PC-9 (cell line): ENCODE results near the gene PCARE. TPM values are rescaled to one million over a fixed set of nuclear protein-coding genes. Genes with fewer than 3 reads are reported as not detected.

Experiments used
- BruUV-seq: library from RNA; stranded (reverse); fragments of 400-500 nt; replicated peaks from 2 replicates; lab custom pipeline; 2021; lab: Mats Ljungman, UMichigan
- CTCF ChIA-PET: fragments of 300-600 bp; sonication (Branson Sonifier 250); formaldehyde crosslinking; loops from one replicate; lab custom pipeline; 2022; ENCODE audit warnings: antibody characterized with exemption; lab: Charles Lee
- POLR2A ChIA-PET: fragments of 300-600 bp; sonication (Branson Sonifier 250); formaldehyde crosslinking; loops from one replicate; lab custom pipeline; 2022; ENCODE audit warnings: antibody characterized with exemption; ENCODE audit not compliant: unreplicated experiment; lab: Charles Lee
- DNase-seq, 2 experiments: peaks; one replicate each; pipeline versions ENCODE4 v3.0.0 to v3.0.0-alpha.2; 2015 to 2022; ENCODE audit warnings: mixed read lengths in 1 of 2
- H2AFZ ChIP-seq: fragments of 200-600 bp; sonication (generic); 2 replicates; pipeline ENCODE4 v1.8.1; 2017; ENCODE audit warnings: antibody characterized with exemption
- H3F3A ChIP-seq: fragments of 200-600 bp; sonication (generic); 2 replicates; pipeline ENCODE4 v1.8.1; 2017; ENCODE audit warnings: antibody characterized with exemption, mild to moderate bottlenecking, low read depth; ENCODE audit not compliant: insufficient read depth
- H3K27ac ChIP-seq: fragments of 200-600 bp; sonication (generic); 2 replicates; pipeline ENCODE4 v1.6.1; 2016; ENCODE audit warnings: mixed run types
- H3K27me3 ChIP-seq: fragments of 200-600 bp; sonication (generic); 2 replicates; pipeline ENCODE4 v1.6.1; 2016; ENCODE audit warnings: low read depth, mixed run types; ENCODE audit not compliant: insufficient read depth
- H3K36me3 ChIP-seq: fragments of 200-600 bp; sonication (generic); 2 replicates; pipeline ENCODE4 v1.6.1; 2016; ENCODE audit warnings: low read depth, mixed run types
- H3K4me1 ChIP-seq: fragments of 200-600 bp; sonication (generic); replicated peaks from 2 replicates; pipeline ENCODE4 v1.6.1; 2016; ENCODE audit warnings: mixed run types; ENCODE audit not compliant: insufficient read depth
- H3K4me2 ChIP-seq: fragments of 200-600 bp; sonication (generic); 2 replicates; pipeline ENCODE4 v1.6.1; 2017; ENCODE audit warnings: mixed run types
- H3K4me3 ChIP-seq: fragments of 200-600 bp; sonication (generic); 2 replicates; pipeline ENCODE4 v1.6.1; 2016; ENCODE audit warnings: mixed run types
- H3K79me2 ChIP-seq: fragments of 200-600 bp; sonication (generic); 2 replicates; pipeline ENCODE4 v1.6.1; 2017; ENCODE audit warnings: low read depth, mixed run types
- H3K9me2 ChIP-seq: fragments of 200-600 bp; sonication (generic); 2 replicates; pipeline ENCODE4 v1.8.1; 2017; ENCODE audit warnings: mild to moderate bottlenecking; ENCODE audit not compliant: insufficient read depth
- H3K9me3 ChIP-seq: fragments of 200-600 bp; sonication (generic); 2 replicates; pipeline ENCODE4 v1.8.1; 2016; ENCODE audit warnings: low read depth; ENCODE audit not compliant: insufficient read depth
- H4K20me1 ChIP-seq: fragments of 200-600 bp; sonication (generic); 2 replicates; pipeline ENCODE4 v1.8.1; 2017; ENCODE audit not compliant: insufficient read depth
- EZH2 ChIP-seq: fragments of 200-600 bp; sonication (generic); IDR thresholded peaks from 2 replicates; pipeline ENCODE4 v1.8.0; 2017; ENCODE audit warnings: antibody characterized with exemption, low read depth
- intact Hi-C: fragments of 100-400 bp; cut with micrococcal nuclease; formaldehyde crosslinking; loops from one replicate; pipeline ENCODE4 v1.10.0; 2022; ENCODE audit not compliant: unreplicated experiment
- total RNA-seq: library from RNA; stranded (reverse); gene quantifications from 2 replicates; pipeline ENCODE4 v1.2.3, GENCODE V29; 2021
- TF ChIP-seq, protein P1 (sequence below): fragments of 200-600 bp; sonication (generic); conservative IDR thresholded peaks from 2 replicates; pipeline ENCODE4 v1.6.1; 2017; ENCODE audit warnings: mixed run types, antibody characterized with exemption, mild to moderate bottlenecking, moderate library complexity

PCARE gene
- total RNA-seq, 1 experiment from 2014 or later: not detected

DNA sequence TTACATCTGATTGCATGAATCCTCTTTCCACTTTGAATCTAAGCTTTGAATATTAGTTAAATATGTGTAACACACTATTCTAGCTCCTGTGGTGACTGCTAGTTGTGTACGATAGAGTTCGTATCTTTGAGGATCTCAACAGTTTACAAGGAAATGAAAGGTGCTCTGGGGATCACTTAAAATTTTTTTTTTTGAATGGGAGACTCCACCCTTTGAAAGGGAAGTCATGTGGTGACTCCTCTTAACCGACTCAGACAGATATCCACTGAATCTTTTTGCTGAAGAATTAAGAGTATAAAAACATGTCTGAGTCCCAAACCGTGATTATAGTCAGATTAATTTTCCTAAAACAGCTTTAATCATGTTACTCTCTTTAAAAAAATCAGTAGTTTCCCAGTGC lies 44.9 kb upstream of the PCARE start:
- Histone ChIP-seq H2AFZ (no peak overlapping the region), H3F3A (peaks cover 59% of the 10 kb centered on the region), H3K79me2 (peaks cover 85% of the 10 kb centered on the region), H3K36me3 (peaks cover 51% of the 10 kb centered on the region), H3K4me1 (peaks cover 74% of the 10 kb centered on the region), H3K4me2 (peak overlapping the region; percentile 79), H3K27me3 (no peaks in the 10 kb centered on the region), H4K20me1 (no peaks in the 10 kb centered on the region), H3K4me3 (no peak overlapping the region; the same call in 1 of the 2 replicates), H3K9me2 (no peaks in the 10 kb centered on the region), H3K27ac (peak overlapping the region; percentile 97), H3K9me3 (peaks cover 38% of the 10 kb centered on the region)
- TF ChIP-seq EZH2: no peak
- TF ChIP-seq, protein P1, sequence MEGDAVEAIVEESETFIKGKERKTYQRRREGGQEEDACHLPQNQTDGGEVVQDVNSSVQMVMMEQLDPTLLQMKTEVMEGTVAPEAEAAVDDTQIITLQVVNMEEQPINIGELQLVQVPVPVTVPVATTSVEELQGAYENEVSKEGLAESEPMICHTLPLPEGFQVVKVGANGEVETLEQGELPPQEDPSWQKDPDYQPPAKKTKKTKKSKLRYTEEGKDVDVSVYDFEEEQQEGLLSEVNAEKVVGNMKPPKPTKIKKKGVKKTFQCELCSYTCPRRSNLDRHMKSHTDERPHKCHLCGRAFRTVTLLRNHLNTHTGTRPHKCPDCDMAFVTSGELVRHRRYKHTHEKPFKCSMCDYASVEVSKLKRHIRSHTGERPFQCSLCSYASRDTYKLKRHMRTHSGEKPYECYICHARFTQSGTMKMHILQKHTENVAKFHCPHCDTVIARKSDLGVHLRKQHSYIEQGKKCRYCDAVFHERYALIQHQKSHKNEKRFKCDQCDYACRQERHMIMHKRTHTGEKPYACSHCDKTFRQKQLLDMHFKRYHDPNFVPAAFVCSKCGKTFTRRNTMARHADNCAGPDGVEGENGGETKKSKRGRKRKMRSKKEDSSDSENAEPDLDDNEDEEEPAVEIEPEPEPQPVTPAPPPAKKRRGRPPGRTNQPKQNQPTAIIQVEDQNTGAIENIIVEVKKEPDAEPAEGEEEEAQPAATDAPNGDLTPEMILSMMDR: no peak
- no peak for DNase-seq
- ChIA-PET CTCF (no interaction called here), POLR2A (interaction anchor here (0.6 to 3.7 kb wide), 4 partner anchors 11 to 266 kb away, joined by 3 to 85 read pairs (median 10); no protein-coding TSS in a partner anchor)
- no TSS peak for BruUV-seq
- intact Hi-C loops: no loop called here

DNA sequence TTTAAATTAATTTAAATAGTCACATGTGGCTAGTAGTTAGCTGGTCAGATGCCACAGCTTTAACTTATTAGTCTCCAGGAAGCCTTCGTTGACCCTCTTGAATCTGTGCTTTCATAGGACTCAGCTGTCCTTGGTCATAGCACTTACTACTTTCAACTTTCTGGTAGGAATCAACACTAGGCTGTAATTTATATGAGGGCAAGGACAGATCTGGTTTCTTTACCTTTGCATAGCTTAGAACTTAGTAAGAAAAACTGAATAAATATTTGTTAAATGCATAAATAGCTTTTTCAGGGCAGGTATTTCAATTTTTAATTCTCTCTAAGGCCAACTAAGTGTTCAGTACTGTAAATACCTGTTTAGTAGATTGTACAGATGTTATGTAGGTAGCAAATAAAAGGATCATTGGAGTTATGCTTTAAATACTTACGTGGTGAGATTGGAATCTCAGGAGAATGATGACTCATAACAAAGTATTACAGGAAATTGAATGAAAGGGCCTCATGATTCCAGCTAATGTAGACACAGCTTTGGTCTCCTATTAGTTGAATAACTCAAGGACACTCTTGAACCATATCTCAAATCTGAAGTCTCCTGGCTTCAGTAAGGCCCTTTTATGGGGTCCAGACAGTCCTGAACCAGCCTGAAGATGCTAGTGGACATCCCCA lies 43.4 kb upstream of the PCARE start:
- Histone ChIP-seq H4K20me1 (no peaks in the 10 kb centered on the region), H3F3A (peaks cover 59% of the 10 kb centered on the region), H3K27me3 (no peaks in the 10 kb centered on the region), H3K4me1 (peaks cover 72% of the 10 kb centered on the region), H3K27ac (peak overlapping the region; percentile 97), H3K9me3 (peaks cover 30% of the 10 kb centered on the region), H3K9me2 (no peaks in the 10 kb centered on the region), H3K36me3 (peaks cover 40% of the 10 kb centered on the region), H3K4me3 (peak overlapping the region; percentile 90; the same call in 1 of the 2 replicates), H3K4me2 (peak overlapping the region; percentile 79), H3K79me2 (peaks cover 79% of the 10 kb centered on the region), H2AFZ (no peak overlapping the region)
- POLR2A ChIA-PET: interaction anchor here (0.5 to 3.7 kb wide), 7 partner anchors 10 to 558 kb away, joined by 3 to 85 read pairs (median 3); no protein-coding TSS in a partner anchor
- intact Hi-C loops: no loop called here
- DNase-seq: peak in 1 of 2 experiments; percentile 97
- TSS peak; percentile 68 for BruUV-seq
- TF ChIP-seq, protein P1: no peak
- TF ChIP-seq EZH2: no peak
- CTCF ChIA-PET: interaction anchor here (0.6 to 2.2 kb wide), 2 partner anchors 12 to 1227 kb away, joined by 5 to 24 read pairs; partner anchors contain the start of genes BABAM2 and RBKS

DNA sequence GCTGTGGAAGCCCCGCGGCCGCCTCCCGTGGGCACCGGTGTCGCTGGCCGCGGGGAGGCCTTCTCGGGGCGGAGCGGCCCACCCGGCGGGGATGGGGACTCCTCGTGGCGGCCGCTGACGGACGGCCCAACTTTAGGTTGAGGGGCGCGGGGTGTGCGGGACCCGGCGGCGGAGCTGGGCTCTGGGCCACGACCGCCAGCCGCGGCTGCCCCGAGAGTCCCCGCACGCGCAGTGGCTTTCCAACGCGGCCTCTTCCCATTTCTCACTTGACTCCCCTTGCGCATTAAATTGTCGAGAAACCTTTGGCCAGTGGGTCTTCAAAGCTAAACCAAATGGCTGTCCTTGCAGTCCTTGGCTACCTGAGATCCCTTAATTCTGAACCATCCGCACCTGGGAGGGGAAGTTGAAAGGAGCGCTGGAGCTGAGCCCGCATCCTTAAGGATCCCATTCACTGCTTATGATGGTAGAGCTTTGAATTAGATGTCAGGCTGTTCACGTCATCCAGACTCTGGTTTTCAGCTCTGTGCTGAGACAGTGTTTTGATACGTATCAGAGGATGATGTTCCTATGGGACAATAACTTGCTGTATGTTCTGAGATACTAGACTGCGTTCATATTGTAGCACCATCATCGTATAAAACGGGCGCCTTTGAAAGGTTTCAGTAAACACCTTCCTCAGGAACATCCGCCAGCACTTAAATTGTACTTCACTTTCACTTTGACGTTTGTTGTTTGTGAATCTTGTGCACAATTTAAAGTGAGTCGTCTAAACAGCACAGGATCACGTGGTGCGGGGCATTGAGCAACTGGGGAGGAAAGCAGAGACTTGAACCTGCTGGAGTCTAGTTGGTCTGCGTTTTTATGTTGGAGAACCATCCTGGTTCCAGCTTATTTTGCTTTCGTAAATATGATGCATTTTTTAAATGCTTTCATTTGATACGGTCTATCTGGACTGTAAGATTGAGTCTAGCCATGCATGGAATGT lies 41.8 kb upstream of the PCARE start:
- Histone ChIP-seq H2AFZ (peak overlapping the region; percentile 35), H3K9me2 (no peaks in the 10 kb centered on the region), H3K27ac (peak overlapping the region; percentile 97), H3K36me3 (peaks cover 25% of the 10 kb centered on the region), H3K9me3 (peaks cover 19% of the 10 kb centered on the region), H3F3A (peaks cover 54% of the 10 kb centered on the region), H3K79me2 (peaks cover 62% of the 10 kb centered on the region), H4K20me1 (no peaks in the 10 kb centered on the region), H3K4me2 (peak overlapping the region; percentile 79), H3K4me3 (peak overlapping the region; percentile 90), H3K27me3 (no peaks in the 10 kb centered on the region), H3K4me1 (peaks cover 70% of the 10 kb centered on the region)
- TSS peak; percentile 23 for BruUV-seq
- peak; percentile 58 to 71 for DNase-seq
- TF ChIP-seq, protein P1: no peak
- no peak for TF ChIP-seq EZH2
- ChIA-PET CTCF (interaction anchor here (2.2 kb wide), 1 partner anchor 13 kb away, joined by 24 read pairs; no protein-coding TSS in a partner anchor), POLR2A (interaction anchor here (0.6 to 3.7 kb wide), 4 partner anchors 14 to 604 kb away, joined by 3 to 85 read pairs (median 5); no protein-coding TSS in a partner anchor)
- intact Hi-C loops: loop anchor here (1.0 kb wide), 2 partner anchors 14 to 140 kb away; no protein-coding TSS in a partner anchor
